HUES6 (cell line): Measurements from ENCODE around the gene MX2.
A peak's percentile ranks its signal among the peaks of the same experiment; 100 is the strongest.

Source experiments
- H3K27ac ChIP-seq: 2 replicates; pipeline ENCODE4 v1.7.0; 2013; ENCODE audit warnings: low read depth, mild to moderate bottlenecking, low read length, inconsistent platforms
- H3K27me3 ChIP-seq: 2 replicates; pipeline ENCODE4 v1.6.1; 2013; ENCODE audit warnings: low read length; ENCODE audit not compliant: control insufficient read depth, insufficient read depth
- H3K36me3 ChIP-seq: 2 replicates; pipeline ENCODE4 v1.6.1; 2013; ENCODE audit warnings: low read length; ENCODE audit not compliant: control insufficient read depth, insufficient read depth
- H3K4me1 ChIP-seq: 2 replicates; pipeline ENCODE4 v1.6.1; 2013; ENCODE audit warnings: low read length; ENCODE audit not compliant: control insufficient read depth, insufficient read depth
- H3K4me3 ChIP-seq: 2 replicates; pipeline ENCODE4 v1.5.1; 2013; ENCODE audit warnings: low read depth, low read length
- H3K9ac ChIP-seq: one replicate; pipeline ENCODE4 v1.6.1; 2013; ENCODE audit warnings: mild to moderate bottlenecking, low read length
- H3K9me3 ChIP-seq: 2 replicates; pipeline ENCODE4 v1.6.1; 2013; ENCODE audit warnings: low read depth, low read length; ENCODE audit not compliant: control insufficient read depth, insufficient read depth

Gene MX2

DNA sequence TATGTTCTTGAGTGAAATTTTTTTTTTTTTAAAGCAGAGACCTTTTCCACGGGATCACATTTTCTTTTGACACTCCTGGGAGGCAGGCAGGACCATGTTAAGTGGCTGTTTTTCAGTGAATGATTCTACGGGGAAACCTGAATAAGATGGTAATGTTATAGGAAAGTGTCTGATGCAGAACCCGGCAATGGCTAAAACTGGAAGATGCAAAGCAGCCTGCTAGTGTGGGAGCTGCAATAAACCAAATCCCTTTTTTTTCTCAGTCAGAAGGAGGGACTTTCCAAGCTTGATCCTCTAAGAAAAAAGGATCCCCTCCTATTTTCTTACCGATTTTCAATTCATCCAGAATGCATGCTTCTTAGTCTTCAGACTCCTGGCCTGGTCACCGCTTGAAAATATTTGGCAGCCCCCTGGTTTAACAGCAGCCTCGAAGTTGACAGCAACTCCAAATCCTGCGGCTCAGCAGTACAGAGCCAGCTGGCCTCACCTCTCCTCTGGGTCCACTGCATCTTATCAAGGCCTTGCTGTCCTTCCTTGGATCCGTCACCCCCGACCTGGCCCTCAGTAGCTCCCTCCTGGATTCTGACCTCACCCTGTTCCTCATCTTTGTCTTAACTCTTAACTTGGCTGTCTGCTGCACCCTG is 5.6 kb downstream of the MX2 start:
- no peak overlapping the region for H3K27ac ChIP-seq
- H3K4me3 ChIP-seq = no peak overlapping the region
- no peaks in the 10 kb centered on the region for H3K9me3 ChIP-seq
- no peak overlapping the region for H3K9ac ChIP-seq
- peaks cover 12% of the 10 kb centered on the region; the same call in 1 of the 2 replicates for H3K4me1 ChIP-seq
- peaks cover 13% of the 10 kb centered on the region; the same call in 1 of the 2 replicates for H3K27me3 ChIP-seq
- H3K36me3 ChIP-seq = no peaks in the 10 kb centered on the region

DNA sequence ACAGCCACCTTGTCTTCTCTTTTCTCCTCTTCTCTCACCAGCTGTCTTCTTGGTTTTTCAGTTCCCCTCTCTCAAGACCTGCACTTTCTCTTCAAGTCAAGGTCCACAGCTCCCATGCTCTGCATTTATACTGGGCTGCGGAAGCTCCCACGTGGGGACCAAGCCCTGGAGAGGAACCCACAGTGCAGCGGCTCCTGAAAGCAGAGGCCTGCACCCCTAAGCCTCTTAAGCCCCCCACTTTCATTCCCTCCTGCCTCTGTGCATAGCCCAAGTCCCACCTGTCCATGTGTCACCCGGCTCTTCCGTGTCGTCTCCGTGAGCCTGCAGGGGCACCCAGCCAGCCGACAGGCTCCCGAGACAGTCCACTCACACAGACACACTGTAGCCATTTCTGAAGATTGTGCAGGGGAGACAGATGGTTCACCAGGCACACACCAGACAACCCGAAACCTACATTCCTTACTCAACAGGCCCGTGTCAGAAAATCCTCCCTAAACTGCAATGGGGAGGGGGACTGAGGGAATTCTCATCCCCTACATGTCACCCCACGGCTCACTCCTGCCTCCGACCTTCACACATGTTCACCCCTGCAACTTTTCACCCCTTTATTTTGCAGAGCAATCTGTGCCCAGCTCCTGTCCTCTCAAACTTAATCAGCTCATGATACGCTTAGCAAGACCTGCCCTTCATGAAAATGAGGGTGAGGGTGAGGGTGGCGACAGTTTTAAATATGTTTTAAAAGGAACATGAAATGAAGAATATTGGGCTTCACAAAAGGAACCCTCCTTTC is 6.3 kb downstream of the MX2 start:
- peaks cover 12% of the 10 kb centered on the region; the same call in 1 of the 2 replicates for H3K4me1 ChIP-seq
- H3K27me3 ChIP-seq = peaks cover 13% of the 10 kb centered on the region; the same call in 1 of the 2 replicates
- H3K9me3 ChIP-seq = no peaks in the 10 kb centered on the region

DNA sequence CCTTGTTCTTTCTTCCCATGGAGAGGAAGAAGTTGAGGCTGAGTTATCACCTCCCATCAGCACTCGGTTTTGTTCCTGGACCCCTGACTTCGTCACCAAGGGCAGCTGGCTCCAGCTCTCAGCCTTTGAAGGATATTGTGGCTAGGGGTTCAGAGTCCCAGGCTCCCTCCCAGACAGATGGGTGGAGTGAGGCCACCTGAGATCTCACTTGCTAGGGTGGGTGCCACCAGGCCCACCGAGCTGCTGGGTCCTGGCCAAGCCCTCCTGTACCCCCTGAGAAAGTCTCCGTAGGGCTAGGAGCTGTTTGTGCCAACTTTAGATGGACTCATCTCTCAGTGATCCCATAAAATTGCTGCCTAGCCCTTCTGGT is 6.9 kb downstream of the MX2 start:
- Histone ChIP-seq H3K4me1 (peaks cover 12% of the 10 kb centered on the region; the same call in 1 of the 2 replicates), H3K27me3 (peaks cover 13% of the 10 kb centered on the region; the same call in 1 of the 2 replicates), H3K36me3 (no peaks in the 10 kb centered on the region), H3K9me3 (no peaks in the 10 kb centered on the region), H3K4me3 (no peak overlapping the region), H3K9ac (no peak overlapping the region), H3K27ac (no peak overlapping the region)

More for the DNA sequence above, 6.3 kb downstream of the MX2 start:
- H3K9ac ChIP-seq = no peak overlapping the region
- H3K36me3 ChIP-seq = no peaks in the 10 kb centered on the region
- no peak overlapping the region for H3K4me3 ChIP-seq
- H3K27ac ChIP-seq = no peak overlapping the region

DNA sequence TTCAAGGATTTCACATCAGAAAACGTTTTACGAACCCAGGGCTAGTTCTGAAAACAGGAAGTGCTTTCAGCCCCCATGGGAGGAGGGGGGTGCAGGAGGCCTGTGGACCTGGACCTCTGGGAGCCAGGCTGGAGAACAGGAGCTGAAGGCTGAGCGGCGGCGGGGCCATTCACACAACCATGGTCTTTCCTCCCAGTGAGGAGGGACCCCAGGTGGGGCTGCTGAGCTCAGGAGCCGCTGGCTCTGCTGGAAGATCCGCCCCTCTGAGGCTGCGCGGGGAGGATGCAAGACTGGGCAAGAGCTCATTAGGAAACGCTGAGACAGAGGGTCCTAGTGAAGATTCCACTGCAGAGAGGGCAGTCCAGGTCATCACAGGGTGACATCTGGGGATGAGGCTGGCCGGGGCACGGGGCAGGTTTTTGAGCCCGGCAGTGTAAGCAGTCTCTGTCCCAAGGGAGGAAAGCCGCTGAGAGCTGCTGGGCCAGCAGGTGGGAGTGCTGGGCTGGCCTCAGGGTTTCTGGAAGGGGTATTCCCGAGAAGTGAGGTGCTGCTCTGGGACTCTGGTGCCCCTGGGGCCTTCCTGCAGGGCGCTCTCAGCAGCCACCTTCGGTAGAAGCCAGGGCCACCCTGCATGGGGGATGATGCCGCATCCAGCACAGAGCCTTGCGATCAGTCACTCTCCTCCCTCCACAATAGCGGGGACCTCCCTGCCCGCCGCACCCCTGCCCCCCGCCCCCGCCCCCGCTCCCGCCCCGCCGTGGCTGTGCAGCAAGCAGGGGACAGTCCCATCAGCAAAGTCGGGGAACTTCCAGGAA is 7.5 kb downstream of the MX2 start:
- H3K4me3 ChIP-seq = peak overlapping the region; percentile 58
- no peaks in the 10 kb centered on the region for H3K36me3 ChIP-seq
- peaks cover 13% of the 10 kb centered on the region; the same call in 1 of the 2 replicates for H3K27me3 ChIP-seq
- H3K9me3 ChIP-seq = no peaks in the 10 kb centered on the region
- H3K9ac ChIP-seq = no peak overlapping the region
- H3K27ac ChIP-seq = no peak overlapping the region
- H3K4me1 ChIP-seq = peaks cover 12% of the 10 kb centered on the region; the same call in 1 of the 2 replicates

DNA sequence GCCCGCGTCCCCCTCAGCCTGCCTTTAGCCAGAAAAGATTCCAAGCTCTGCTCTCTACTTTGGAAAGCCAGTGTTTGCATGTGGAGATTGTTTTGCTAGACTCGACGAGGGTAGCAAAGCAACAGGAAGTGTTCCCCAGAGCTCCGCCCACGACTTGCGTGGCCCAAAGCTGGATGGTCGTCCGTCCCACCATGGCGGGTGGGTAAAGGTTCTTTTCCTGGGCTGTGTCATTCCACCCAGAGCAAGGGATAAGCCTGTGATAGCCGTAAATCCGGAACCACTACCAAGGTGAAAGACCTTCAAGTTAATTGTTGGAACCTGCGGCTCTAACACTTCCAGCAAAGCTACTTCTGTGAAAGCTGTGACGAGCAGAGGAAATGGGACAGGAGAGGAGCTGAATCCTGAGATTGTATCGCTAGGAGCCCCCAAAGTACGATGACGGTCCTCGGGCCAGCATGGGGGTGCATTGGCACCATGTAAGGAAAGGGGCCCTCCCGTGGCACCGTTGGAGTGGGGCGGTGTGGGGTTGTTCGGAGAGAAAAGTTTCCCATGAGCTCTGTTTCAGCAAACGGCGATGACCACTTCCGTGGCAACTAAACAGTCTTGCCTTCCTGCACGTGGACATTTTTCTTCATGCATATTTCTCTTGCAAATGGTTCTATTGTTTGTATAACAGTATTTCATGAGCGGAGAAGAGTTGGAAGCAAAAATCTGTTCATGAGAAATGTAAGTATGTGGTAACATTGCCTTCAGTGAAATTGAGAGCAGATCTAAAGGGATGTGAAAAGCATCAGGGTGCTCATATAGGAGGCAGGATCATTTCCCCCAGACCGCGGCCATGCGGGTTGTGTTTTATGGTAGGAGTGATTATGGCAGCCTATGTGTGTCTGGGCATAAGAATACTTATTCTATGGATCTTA is 8.4 kb downstream of the MX2 start:
- peaks cover 12% of the 10 kb centered on the region; the same call in 1 of the 2 replicates for H3K4me1 ChIP-seq
- H3K9ac ChIP-seq = no peak overlapping the region
- peaks cover 13% of the 10 kb centered on the region; the same call in 1 of the 2 replicates for H3K27me3 ChIP-seq
- no peak overlapping the region for H3K27ac ChIP-seq
- H3K9me3 ChIP-seq = no peaks in the 10 kb centered on the region
- H3K36me3 ChIP-seq = no peaks in the 10 kb centered on the region
- H3K4me3 ChIP-seq = peak overlapping the region; percentile 58

DNA sequence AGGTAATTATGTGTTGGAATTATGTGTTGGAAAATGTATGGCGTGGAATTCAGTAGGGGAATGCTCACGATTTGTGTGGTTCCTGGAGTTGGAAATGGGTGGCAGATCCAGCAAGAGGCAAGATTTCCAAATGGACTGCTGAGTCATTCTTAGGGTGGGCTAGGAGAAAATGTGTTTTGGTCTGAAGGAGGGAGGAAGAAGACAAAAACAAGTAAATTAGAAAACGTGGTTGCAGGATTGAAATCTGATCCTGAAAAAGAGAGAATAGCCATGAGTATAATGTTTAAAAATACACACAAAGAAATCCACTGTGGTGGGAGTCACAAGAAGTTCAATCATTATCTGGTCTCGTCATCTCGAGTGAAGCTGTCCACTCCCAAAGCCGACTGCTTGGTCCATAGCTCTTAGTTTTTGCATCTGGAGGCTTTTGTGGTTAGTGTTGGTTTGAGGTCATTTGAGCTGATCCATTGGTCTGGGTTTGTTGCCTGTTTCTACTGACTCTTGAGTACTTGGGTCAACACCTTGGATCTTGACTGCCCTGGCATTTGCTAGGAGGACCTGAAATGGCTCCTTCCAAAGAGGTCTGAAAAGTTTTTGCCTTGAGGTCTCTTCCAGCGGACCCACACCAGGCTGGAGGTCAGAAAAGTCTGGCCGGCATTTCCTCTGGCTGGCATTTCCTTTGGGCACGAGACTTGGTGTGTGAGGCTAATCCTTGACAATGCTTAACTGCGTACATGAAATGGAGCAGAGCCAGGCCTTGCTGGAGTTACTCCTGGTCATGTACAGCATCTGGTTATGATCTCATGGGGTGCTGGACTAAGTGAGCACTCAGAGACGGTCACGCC is 9.2 kb downstream of the MX2 start:
- H3K4me3 ChIP-seq = no peak overlapping the region
- H3K27me3 ChIP-seq = peaks cover 13% of the 10 kb centered on the region; the same call in 1 of the 2 replicates
- H3K4me1 ChIP-seq = peaks cover 12% of the 10 kb centered on the region; the same call in 1 of the 2 replicates
- no peak overlapping the region for H3K27ac ChIP-seq
- H3K9me3 ChIP-seq = no peaks in the 10 kb centered on the region
- H3K36me3 ChIP-seq = no peaks in the 10 kb centered on the region
- no peak overlapping the region for H3K9ac ChIP-seq

DNA sequence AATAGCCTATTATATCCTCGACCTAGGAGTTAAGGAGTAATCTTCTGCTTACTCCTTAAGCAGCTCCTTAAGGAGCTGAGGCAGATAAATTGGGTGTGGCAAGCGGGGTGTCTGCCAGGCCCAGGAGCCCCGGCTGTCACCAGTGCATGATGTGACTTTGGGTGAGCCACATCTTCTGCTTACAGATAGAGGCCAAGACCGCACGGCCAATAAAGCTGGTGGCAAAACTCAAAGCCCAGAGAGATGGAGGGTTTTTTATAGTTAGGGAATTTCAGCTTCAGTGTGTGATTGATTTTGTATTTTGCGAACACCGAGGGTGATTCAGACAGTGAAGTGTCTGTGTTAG is 9.8 kb downstream of the MX2 start:
- no peak overlapping the region for H3K9ac ChIP-seq
- H3K27me3 ChIP-seq = peaks cover 13% of the 10 kb centered on the region; the same call in 1 of the 2 replicates
- H3K36me3 ChIP-seq = no peaks in the 10 kb centered on the region
- no peaks in the 10 kb centered on the region for H3K9me3 ChIP-seq
- H3K4me1 ChIP-seq = peaks cover 12% of the 10 kb centered on the region; the same call in 1 of the 2 replicates
- H3K27ac ChIP-seq = no peak overlapping the region
- no peak overlapping the region for H3K4me3 ChIP-seq

DNA sequence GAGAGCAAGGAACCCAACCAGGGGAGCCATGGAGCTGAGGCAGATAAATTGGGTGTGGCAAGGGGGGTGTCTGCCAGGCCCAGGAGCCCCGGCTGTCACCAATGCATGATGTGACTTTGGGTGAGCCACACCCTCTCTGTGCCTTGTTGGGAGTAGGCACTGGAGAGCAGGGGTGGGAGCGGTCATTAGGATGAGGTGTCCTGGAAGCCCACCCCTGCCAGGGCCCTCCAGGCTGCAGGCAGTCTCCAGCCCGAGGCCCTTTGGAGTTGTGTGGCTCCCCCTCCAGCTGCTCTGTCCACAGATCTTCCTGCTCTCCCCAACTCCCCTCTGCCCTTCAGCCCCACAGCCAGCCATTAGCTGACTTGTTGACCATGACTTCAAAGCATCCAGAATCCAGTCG is 11.4 kb downstream of the MX2 start:
- Histone ChIP-seq H3K27me3 (peaks cover 7% of the 10 kb centered on the region; the same call in 1 of the 2 replicates), H3K4me1 (peaks cover 12% of the 10 kb centered on the region; the same call in 1 of the 2 replicates), H3K4me3 (no peak overlapping the region), H3K9ac (no peak overlapping the region), H3K36me3 (no peaks in the 10 kb centered on the region), H3K27ac (no peak overlapping the region), H3K9me3 (no peaks in the 10 kb centered on the region)

DNA sequence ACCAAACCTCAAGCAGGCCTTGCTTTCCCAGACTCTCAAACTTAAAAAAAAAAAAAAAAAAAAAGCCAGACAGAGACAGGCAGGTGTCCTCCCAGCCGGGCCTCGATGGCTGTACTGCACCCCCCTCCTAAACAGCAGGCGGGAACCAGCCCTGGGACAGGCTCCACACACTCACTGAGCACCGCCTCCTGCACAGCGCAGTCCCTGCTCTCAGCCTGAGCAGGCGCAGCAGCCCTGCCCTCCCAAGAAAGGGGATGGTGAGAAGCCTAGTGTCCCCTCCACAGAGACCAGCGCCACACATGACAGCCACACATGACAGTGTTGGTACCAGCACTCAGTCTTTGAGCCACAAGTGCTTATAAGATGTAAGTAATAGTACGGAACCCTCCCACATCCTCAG is 11.9 kb downstream of the MX2 start:
- Histone ChIP-seq H3K4me1 (peaks cover 11% of the 10 kb centered on the region; the same call in 1 of the 2 replicates), H3K27me3 (peaks cover 2% of the 10 kb centered on the region; the same call in 1 of the 2 replicates), H3K4me3 (no peak overlapping the region), H3K9me3 (no peaks in the 10 kb centered on the region), H3K36me3 (no peaks in the 10 kb centered on the region), H3K27ac (no peak overlapping the region), H3K9ac (no peak overlapping the region)
